ENCODE data around the gene ALDH2. TPM values are rescaled to one million over a fixed set of nuclear protein-coding genes. Genes with fewer than 3 reads are reported as not detected.

Gene ALDH2
- polyA plus RNA-seq, 1 of the 3 experiments (the other 2 are of a cell fraction): 67.5 TPM

DNA sequence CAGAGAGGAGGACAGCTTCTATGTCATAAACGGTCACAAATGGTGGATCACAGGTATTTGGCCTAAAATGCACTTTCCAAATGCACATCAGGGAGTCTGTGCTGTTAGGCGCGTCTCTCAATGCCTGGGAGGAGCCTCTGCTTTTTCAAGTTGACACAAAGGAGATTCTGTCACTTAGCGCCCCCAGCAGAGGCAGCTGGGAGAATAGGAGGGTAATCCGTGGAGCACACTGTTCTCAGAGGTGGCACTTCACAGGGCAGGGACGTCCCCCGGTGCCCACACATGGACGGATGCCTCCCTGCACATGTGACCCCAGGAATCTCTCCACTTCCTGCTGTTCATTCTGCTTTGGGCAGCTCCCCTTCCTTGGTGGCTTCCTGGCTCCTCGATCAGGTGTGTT lies 19.4 kb upstream of the ALDH2 start:
- TF ChIP-seq FOXM1 (IDR thresholded peaks at IDR 0.05; ENCODE audit: low read depth) (no peak), MXI1 (IDR thresholded peaks at IDR 0.05; ENCODE audit: low read depth, low read length) (no peak), NRF1 (IDR thresholded peaks at IDR 0.05; ENCODE audit: low read depth, low read length) (no peak), JUND (IDR thresholded peaks at IDR 0.05) (no peak), RXRA (IDR thresholded peaks at IDR 0.05; ENCODE audit: borderline replicate concordance, low read depth) (no peak)
- TF ChIP-seq, protein P1, sequence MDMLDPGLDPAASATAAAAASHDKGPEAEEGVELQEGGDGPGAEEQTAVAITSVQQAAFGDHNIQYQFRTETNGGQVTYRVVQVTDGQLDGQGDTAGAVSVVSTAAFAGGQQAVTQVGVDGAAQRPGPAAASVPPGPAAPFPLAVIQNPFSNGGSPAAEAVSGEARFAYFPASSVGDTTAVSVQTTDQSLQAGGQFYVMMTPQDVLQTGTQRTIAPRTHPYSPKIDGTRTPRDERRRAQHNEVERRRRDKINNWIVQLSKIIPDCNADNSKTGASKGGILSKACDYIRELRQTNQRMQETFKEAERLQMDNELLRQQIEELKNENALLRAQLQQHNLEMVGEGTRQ (IDR thresholded peaks at IDR 0.05; ENCODE audit: borderline replicate concordance, low read depth, low read length): no peak
- TF ChIP-seq, protein P2, sequence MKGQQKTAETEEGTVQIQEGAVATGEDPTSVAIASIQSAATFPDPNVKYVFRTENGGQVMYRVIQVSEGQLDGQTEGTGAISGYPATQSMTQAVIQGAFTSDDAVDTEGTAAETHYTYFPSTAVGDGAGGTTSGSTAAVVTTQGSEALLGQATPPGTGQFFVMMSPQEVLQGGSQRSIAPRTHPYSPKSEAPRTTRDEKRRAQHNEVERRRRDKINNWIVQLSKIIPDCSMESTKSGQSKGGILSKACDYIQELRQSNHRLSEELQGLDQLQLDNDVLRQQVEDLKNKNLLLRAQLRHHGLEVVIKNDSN (IDR thresholded peaks at IDR 0.05; ENCODE audit: borderline replicate concordance, low read depth): no peak
- Histone ChIP-seq H3K4me2 (no peak overlapping the region), H3K36me3 (replicated peaks in 1 of 2; ENCODE audit: control insufficient read depth in 1 of 2, insufficient read depth in 2 of 2, low read length in 1 of 2) (peaks cover 17 to 43% of the 10 kb centered on the region in 2 experiments), H3K9me2 (no peaks in the 10 kb centered on the region), H3K9ac (no peak overlapping the region), H3K4me1 (ENCODE audit: control insufficient read depth in 1 of 2, insufficient read depth in 2 of 2, low read depth in 1 of 2, low read length in 1 of 2) (peaks cover 0 to 53% of the 10 kb centered on the region in 2 experiments; a peak in 2 of 4 replicates), H3K9me3 (no peaks in the 10 kb centered on the region), H3K27me3 (ENCODE audit: insufficient read depth) (no peaks in the 10 kb centered on the region), H4K20me1 (ENCODE audit: insufficient read depth) (0 out of 2 replicates have a peak, but pooled peaks cover under 1% of the 10 kb centered on the region), H3F3A (replicated peaks; ENCODE audit: insufficient read depth) (no peaks in the 10 kb centered on the region), H2AFZ (ENCODE audit: low read depth) (no peak overlapping the region), H3K79me2 (ENCODE audit: insufficient read depth) (no peaks in the 10 kb centered on the region), H3K27ac (ENCODE audit: low read depth in 2 of 2, low read length in 1 of 2) (peak overlapping the region in 1 of 2 experiments; percentile 90; a peak in 2 of 4 replicates), H3K4me3 (ENCODE audit: low read depth in 2 of 2, low read length in 1 of 2) (no peak overlapping the region)
- DNase-seq: no peak
- CTCF ChIA-PET: interaction anchor here (1.3 to 1.7 kb wide), 2 partner anchors 66 to 350 kb away, joined by 3 to 8 read pairs; no protein-coding TSS in a partner anchor
- POLR2A ChIA-PET: no interaction called here
- WGBS (ENCODE audit: low lambda C conversion rate): 92% methylated on average over 7 of the region's 9 CpGs

GRCh38 chr12:111748151-111748672 lies 18.5 kb upstream of the ALDH2 start:
- Histone ChIP-seq H4K20me1 (ENCODE audit: insufficient read depth) (no peaks in the 10 kb centered on the region), H3K27ac (ENCODE audit: low read depth in 2 of 2, low read length in 1 of 2) (peak overlapping the region in 1 of 2 experiments; percentile 90; a peak in 2 of 4 replicates), H3K79me2 (ENCODE audit: insufficient read depth) (no peaks in the 10 kb centered on the region), H3K4me2 (no peak overlapping the region), H3K9me3 (no peaks in the 10 kb centered on the region), H3K4me3 (ENCODE audit: low read depth in 2 of 2, low read length in 1 of 2) (no peak overlapping the region), H3F3A (replicated peaks; ENCODE audit: insufficient read depth) (no peaks in the 10 kb centered on the region), H3K27me3 (ENCODE audit: insufficient read depth) (no peaks in the 10 kb centered on the region), H3K36me3 (replicated peaks in 1 of 2; ENCODE audit: control insufficient read depth in 1 of 2, insufficient read depth in 2 of 2, low read length in 1 of 2) (peaks cover 17 to 43% of the 10 kb centered on the region in 2 experiments), H2AFZ (ENCODE audit: low read depth) (no peak overlapping the region), H3K9me2 (no peaks in the 10 kb centered on the region), H3K9ac (no peak overlapping the region), H3K4me1 (ENCODE audit: control insufficient read depth in 1 of 2, insufficient read depth in 2 of 2, low read depth in 1 of 2, low read length in 1 of 2) (peaks cover 0 to 47% of the 10 kb centered on the region in 2 experiments; a peak in 2 of 4 replicates)
- ChIA-PET CTCF (interaction anchor here (1.7 kb wide), 1 partner anchor 65 kb away, joined by 8 read pairs; no protein-coding TSS in a partner anchor), POLR2A (no interaction called here)
- 57% methylated on average over 5 of the region's 8 CpGs for WGBS (ENCODE audit: low lambda C conversion rate)
- TF ChIP-seq MXI1 (IDR thresholded peaks at IDR 0.05; ENCODE audit: low read depth, low read length) (peak; percentile 79; the same call in 1 of the 2 replicates), GABPA (IDR thresholded peaks at IDR 0.05; ENCODE audit: low read depth) (no peak), YY1 (IDR thresholded peaks at IDR 0.05; ENCODE audit: low read depth) (no peak), NRF1 (IDR thresholded peaks at IDR 0.05; ENCODE audit: low read depth, low read length) (no peak), NFIC (IDR thresholded peaks at IDR 0.05; ENCODE audit: borderline replicate concordance) (no peak)
- TF ChIP-seq, protein P3, sequence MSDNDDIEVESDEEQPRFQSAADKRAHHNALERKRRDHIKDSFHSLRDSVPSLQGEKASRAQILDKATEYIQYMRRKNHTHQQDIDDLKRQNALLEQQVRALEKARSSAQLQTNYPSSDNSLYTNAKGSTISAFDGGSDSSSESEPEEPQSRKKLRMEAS (IDR thresholded peaks at IDR 0.05; ENCODE audit: low read depth): no peak
- peak; percentile 57 for DNase-seq
